Natural killer cell treated with Interleukin-12 subunit alpha and Interleukin-12 subunit beta and Interleukin-15 and Interleukin-18, amount 100 ng/mL, for 72 hours (primary cell): ENCODE data around the gene FMNL3. TPM values are rescaled to one million over a fixed set of nuclear protein-coding genes. Genes with fewer than 3 reads are reported as not detected.

Source experiments
- ATAC-seq, 2 donors: fragments of 150-1000 bp; cut with Tn5 transposase in 1 of 2; sonication (Bioruptor Pico), chemical (Tn5 transposase) in 1 of 2; 2 replicates each; pipeline ENCODE4 v1.10.0; 2021
- DNase-seq: peaks from one replicate; pipeline ENCODE4 v3.0.0; 2022; ENCODE audit warnings: low spot score
- H3K27ac Mint-ChIP-seq, 2 donors: 1 replicate in 1 of 2; 2 replicates in 1 of 2; pipeline ENCODE4 v1.8.0; 2022; ENCODE audit warnings: mixed read lengths in 2 of 2, mild to moderate bottlenecking in 1 of 2, moderate library complexity in 1 of 2
- H3K27me3 Mint-ChIP-seq, 2 donors: 1 replicate in 1 of 2; 2 replicates in 1 of 2; pipeline ENCODE4 v1.8.0; 2022; ENCODE audit warnings: mixed read lengths in 2 of 2
- H3K36me3 Mint-ChIP-seq: one replicate; pipeline ENCODE4 v1.8.0; 2022; ENCODE audit warnings: mixed read lengths
- H3K4me1 Mint-ChIP-seq, 2 donors: 1 replicate in 1 of 2; 2 replicates in 1 of 2; pipeline ENCODE4 v1.8.0; 2022; ENCODE audit warnings: low read depth in 2 of 2, mixed read lengths in 2 of 2, mild to moderate bottlenecking in 1 of 2
- H3K4me3 Mint-ChIP-seq: one replicate; pipeline ENCODE4 v1.8.0; 2022; ENCODE audit warnings: mixed read lengths
- H3K9me3 Mint-ChIP-seq: 2 replicates; pipeline ENCODE4 v1.8.0; 2022; ENCODE audit warnings: mixed read lengths
- total RNA-seq, 2 donors: library from RNA; stranded (reverse); gene quantifications; one replicate each; pipeline ENCODE4 v1.2.3, GENCODE V29; 2022

The FMNL3 gene
- total RNA-seq, 2 donors from 2014 or later, result 86.9 to 123 TPM

DNA sequence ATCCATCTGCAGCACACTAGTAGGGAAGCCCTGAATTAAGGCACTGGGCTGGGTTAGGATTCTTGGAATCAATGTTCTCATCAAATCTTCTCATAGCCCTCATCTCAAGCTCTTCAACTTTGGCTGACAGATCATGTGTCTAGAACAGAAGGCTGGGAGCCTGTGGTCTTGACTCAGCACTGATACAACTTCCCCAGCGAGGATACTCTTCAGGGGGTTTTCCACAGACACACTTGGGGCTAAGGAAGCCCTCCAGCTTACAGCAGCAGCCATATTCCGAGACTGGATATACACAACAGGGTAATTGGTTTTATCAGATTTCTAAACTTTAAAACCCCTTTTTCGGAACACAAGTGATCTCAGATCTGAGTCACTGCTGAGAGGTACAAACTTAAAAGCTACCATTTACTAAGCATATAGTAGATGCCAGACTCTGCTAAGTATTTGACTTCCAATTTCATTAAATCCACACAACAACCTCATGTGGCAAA lies 3.5 kb downstream of the FMNL3 start:
- Mint-ChIP-seq H3K4me3 (peak overlapping the region; percentile 95), H3K36me3 (no peaks in the 10 kb centered on the region), H3K9me3 (no peaks in the 10 kb centered on the region), H3K27me3 (no peaks in the 10 kb centered on the region), H3K27ac (peak overlapping the region; percentile 91 to 95), H3K4me1 (peaks cover 60 to 66% of the 10 kb centered on the region in 2 donors)
- ATAC-seq (peak; percentile 52 to 64), DNase-seq (peak; percentile 86)

DNA sequence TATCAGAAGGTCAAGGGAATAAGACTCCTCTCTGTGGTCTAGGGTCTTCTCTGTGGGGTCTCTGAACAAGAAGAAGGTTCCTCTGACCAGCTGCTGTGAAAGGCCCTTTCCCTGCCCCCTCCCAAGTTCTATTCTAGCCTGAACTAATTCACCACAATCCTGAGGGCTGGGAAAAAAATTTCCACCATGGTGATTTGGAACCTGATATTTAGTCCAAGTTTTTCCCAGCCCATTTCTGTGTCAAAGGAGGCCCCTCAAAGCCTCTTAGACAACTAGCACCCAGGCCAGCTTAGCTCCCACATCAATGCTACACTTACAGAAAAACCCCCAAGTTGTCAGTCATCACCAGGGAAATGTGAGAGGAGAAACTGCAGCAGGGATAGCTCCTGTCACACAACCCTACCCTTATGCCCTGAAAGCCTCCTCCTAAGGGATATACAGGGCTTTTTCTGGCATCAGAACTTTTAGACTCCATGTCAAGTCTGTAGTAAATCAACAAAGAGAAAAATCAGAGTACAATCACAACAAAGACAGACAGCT lies 4.5 kb downstream of the FMNL3 start:
- Mint-ChIP-seq H3K4me1 (peaks cover 66 to 74% of the 10 kb centered on the region in 2 donors), H3K4me3 (peak overlapping the region; percentile 95), H3K36me3 (no peaks in the 10 kb centered on the region), H3K27me3 (no peaks in the 10 kb centered on the region), H3K27ac (peak overlapping the region; percentile 91 to 95), H3K9me3 (no peaks in the 10 kb centered on the region)
- no peak for ATAC-seq
- DNase-seq, result no peak

- DNase-seq (no peak), ATAC-seq (no peak)
- H3K27ac Mint-ChIP-seq, result peak overlapping the region; percentile 91 to 95
- H3K4me1 Mint-ChIP-seq, result peaks cover 67 to 74% of the 10 kb centered on the region in 2 donors
- no peaks in the 10 kb centered on the region for H3K9me3 Mint-ChIP-seq
- no peaks in the 10 kb centered on the region for H3K27me3 Mint-ChIP-seq
- peak overlapping the region; percentile 5 for H3K4me3 Mint-ChIP-seq
- no peaks in the 10 kb centered on the region for H3K36me3 Mint-ChIP-seq
Observed at GRCh38 chr12:49702009-49702408, 5.2 kb downstream of the FMNL3 start.

GRCh38 chr12:49698619-49699545 lies 8.3 kb downstream of the FMNL3 start:
- no peaks in the 10 kb centered on the region for H3K9me3 Mint-ChIP-seq
- H3K36me3 Mint-ChIP-seq, result no peaks in the 10 kb centered on the region
- ATAC-seq (peak; percentile 88 to 91), DNase-seq (peak; percentile 83)
- peak overlapping the region; percentile 88 to 98 for H3K27ac Mint-ChIP-seq
- peaks cover 56 to 57% of the 10 kb centered on the region in 2 donors for H3K4me1 Mint-ChIP-seq
- H3K27me3 Mint-ChIP-seq, result no peaks in the 10 kb centered on the region
- H3K4me3 Mint-ChIP-seq, result peak overlapping the region; percentile 83

DNA sequence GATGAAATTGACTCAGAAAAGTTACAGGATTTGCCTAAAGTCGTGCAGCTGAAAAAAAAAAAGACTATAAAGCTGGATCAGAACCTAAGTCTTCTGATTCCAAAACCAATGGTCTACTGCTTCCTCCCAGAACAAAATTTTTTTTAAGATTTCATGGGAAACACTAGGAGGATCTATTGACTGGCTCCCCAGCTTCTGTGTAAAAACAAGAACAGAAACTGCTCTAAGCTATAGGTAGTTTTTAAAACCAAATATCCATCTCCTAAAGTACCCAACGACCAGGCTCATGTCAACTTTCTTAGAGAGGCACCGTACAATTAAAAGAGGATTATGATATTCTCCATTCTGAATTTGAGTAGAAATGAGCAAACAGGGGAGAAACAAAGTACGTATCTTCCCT lies 9.4 kb downstream of the FMNL3 start:
- Mint-ChIP-seq H3K9me3 (no peaks in the 10 kb centered on the region), H3K36me3 (no peaks in the 10 kb centered on the region), H3K27ac (peak overlapping the region; percentile 88 to 98), H3K4me3 (peak overlapping the region; percentile 83), H3K4me1 (peaks cover 48 to 49% of the 10 kb centered on the region in 2 donors), H3K27me3 (no peaks in the 10 kb centered on the region)
- DNase-seq, result no peak
- ATAC-seq, result no peak

DNA sequence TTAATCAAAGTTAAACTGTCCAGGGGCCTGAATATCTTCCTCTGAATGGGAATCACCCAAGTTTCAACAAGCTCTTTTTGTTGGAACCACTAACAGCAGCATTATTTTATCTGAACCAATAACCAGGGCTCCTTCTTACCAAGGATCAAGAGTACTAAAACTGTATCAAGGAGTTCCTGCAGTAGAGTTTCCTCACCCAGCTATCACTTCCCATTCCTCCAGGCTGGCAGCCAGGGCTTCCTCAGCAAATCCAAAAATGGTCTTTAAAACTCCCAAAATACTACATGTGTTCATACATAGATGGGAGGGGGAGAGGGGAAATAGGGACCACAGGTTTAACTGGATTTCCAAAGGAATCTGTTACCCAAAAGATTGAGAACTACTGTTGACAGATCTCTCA lies 10.5 kb downstream of the FMNL3 start:
- no peak for DNase-seq
- no peak for ATAC-seq
- Mint-ChIP-seq H3K4me3 (peak overlapping the region; percentile 10), H3K27ac (peak overlapping the region; percentile 39 to 98), H3K9me3 (no peaks in the 10 kb centered on the region), H3K4me1 (peaks cover 43 to 49% of the 10 kb centered on the region in 2 donors), H3K27me3 (no peaks in the 10 kb centered on the region), H3K36me3 (no peaks in the 10 kb centered on the region)

DNA sequence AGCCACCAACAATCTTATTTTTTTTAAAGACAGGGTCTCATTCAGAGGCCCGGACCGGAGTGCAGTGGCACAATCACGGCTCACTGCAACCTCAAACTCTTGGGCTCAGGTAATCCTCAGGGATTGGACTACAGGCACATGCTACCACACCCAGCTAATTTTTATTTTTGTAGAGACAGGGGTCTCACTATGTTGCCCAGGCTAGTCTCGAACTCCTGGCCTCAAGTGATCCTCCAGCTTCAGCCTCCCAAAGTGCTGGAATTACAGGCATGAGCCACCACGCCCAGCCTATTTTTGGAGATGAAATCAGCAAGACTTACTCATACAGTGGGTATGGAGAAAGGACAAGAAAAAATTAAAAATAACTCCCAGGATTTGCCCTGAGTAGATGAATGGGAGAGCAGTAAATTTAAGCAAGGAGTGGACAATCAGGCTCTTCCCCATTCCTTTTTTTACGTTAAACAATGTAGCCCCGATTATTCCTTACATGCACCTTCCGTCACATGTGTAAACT lies 13.2 kb downstream of the FMNL3 start:
- DNase-seq, result no peak
- no peak overlapping the region for H3K27ac Mint-ChIP-seq
- no peak overlapping the region for H3K4me3 Mint-ChIP-seq
- no peaks in the 10 kb centered on the region for H3K27me3 Mint-ChIP-seq
- no peaks in the 10 kb centered on the region for H3K9me3 Mint-ChIP-seq
- H3K4me1 Mint-ChIP-seq, result peaks cover 46 to 50% of the 10 kb centered on the region in 2 donors
- ATAC-seq, result no peak
- H3K36me3 Mint-ChIP-seq, result no peaks in the 10 kb centered on the region

DNA sequence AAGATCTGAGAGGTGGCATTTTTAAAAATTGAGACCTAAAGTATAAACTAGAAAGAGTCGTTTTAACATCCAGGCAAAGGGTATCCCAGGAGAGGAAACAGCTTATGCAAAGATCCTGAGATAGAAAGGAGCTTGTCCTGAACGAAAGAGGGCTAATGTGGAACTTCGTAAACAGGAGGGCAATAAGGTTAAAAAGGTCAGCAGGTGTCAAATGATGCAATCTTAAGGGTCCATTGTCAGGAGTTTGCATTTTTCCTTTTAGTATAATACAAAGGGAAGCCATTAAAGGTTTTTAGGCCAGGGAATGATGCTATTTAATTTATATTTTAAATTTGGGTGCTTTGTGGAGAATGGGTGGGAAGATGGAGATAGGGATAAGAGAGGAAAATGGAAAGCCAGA lies 14.4 kb downstream of the FMNL3 start:
- H3K36me3 Mint-ChIP-seq, result no peaks in the 10 kb centered on the region
- no peaks in the 10 kb centered on the region for H3K9me3 Mint-ChIP-seq
- DNase-seq (no peak), ATAC-seq (no peak)
- H3K27ac Mint-ChIP-seq, result no peak overlapping the region
- peaks cover 43 to 46% of the 10 kb centered on the region in 2 donors for H3K4me1 Mint-ChIP-seq
- H3K4me3 Mint-ChIP-seq, result no peak overlapping the region
- H3K27me3 Mint-ChIP-seq, result no peaks in the 10 kb centered on the region

- H3K27me3 Mint-ChIP-seq, result no peaks in the 10 kb centered on the region
- no peak for ATAC-seq
- H3K4me1 Mint-ChIP-seq, result peaks cover 43 to 48% of the 10 kb centered on the region in 2 donors
- DNase-seq, result no peak
- peak overlapping the region in 1 of 2 donors; percentile 1 for H3K27ac Mint-ChIP-seq
- no peaks in the 10 kb centered on the region for H3K36me3 Mint-ChIP-seq
- H3K4me3 Mint-ChIP-seq, result no peak overlapping the region
- no peaks in the 10 kb centered on the region for H3K9me3 Mint-ChIP-seq
Observed at GRCh38 chr12:49689785-49690184, 17.4 kb downstream of the FMNL3 start.

- Mint-ChIP-seq H3K4me1 (peaks cover 48 to 54% of the 10 kb centered on the region in 2 donors), H3K9me3 (no peaks in the 10 kb centered on the region), H3K27me3 (no peaks in the 10 kb centered on the region), H3K27ac (peak overlapping the region in 1 of 2 donors; percentile 1), H3K4me3 (no peak overlapping the region), H3K36me3 (no peaks in the 10 kb centered on the region)
- ATAC-seq (no peak), DNase-seq (no peak)
Observed at GRCh38 chr12:49689237-49689636, 18.0 kb downstream of the FMNL3 start.

DNA sequence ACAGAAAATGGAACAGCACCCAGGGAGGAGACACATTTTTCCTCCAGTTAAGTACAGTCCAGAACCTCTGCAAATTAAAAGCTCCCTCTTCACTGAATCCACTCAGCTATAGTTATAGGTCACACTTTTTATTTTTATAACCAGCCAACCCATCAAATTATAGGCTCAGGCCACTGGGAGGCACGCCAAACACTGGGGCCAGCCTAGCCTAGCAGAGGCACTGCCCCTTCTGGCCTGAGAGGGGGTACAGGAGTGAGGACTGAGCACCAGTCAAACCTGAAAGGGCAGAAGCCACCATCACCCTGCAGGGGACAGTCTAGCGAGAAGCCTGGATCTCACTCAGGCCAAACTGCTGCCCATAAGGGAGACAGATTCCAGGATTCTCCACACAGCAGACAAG lies 19.3 kb downstream of the FMNL3 start:
- no peaks in the 10 kb centered on the region for H3K36me3 Mint-ChIP-seq
- peak overlapping the region; percentile 23 to 64 for H3K27ac Mint-ChIP-seq
- no peak overlapping the region for H3K4me3 Mint-ChIP-seq
- H3K27me3 Mint-ChIP-seq, result no peaks in the 10 kb centered on the region
- no peak for ATAC-seq
- peaks cover 61 to 64% of the 10 kb centered on the region in 2 donors for H3K4me1 Mint-ChIP-seq
- H3K9me3 Mint-ChIP-seq, result no peaks in the 10 kb centered on the region
- DNase-seq, result no peak

- Mint-ChIP-seq H3K27me3 (no peaks in the 10 kb centered on the region), H3K4me3 (peak overlapping the region; percentile 36), H3K4me1 (peaks cover 56 to 59% of the 10 kb centered on the region in 2 donors), H3K36me3 (no peaks in the 10 kb centered on the region), H3K27ac (peak overlapping the region; percentile 45 to 77), H3K9me3 (no peaks in the 10 kb centered on the region)
- DNase-seq (no peak), ATAC-seq (no peak)
Observed at GRCh38 chr12:49684310-49684854, 22.8 kb downstream of the FMNL3 start.

DNA sequence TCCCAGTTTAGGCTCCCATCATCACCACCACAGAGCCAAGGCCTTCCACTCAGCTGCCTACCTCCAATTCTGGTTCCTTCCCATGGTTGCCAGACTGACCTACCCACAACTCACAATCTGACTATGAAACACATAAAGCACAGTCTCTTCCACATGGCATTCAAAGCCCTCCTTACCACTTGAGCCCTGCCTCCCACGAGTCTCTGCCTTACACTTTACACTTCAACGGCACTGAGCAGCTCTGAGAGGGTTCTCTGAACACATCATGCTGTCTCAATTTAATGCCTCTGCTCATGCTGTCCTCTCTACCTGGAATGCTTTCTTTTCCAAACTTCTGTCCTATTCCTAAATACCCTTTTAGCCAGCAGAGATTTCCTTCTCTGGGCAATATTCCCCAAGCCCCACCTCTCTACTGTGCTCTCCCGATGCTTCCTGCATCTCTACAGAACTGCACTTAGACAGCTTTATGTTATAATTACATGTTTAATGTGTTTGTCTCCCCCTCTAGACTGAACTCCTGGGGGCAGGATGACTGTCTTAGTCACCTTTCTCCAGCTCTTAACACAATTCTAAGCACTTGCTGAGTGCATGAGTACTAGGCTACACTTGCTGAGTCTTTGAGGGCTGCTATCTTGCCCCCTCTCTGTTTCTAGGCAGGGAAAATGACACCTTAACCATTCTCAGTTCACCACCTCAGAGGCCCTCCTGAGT lies 23.5 kb downstream of the FMNL3 start:
- H3K27me3 Mint-ChIP-seq, result no peaks in the 10 kb centered on the region
- H3K36me3 Mint-ChIP-seq, result no peaks in the 10 kb centered on the region
- ATAC-seq (peak; percentile 78 to 85), DNase-seq (no peak)
- no peaks in the 10 kb centered on the region for H3K9me3 Mint-ChIP-seq
- H3K4me3 Mint-ChIP-seq, result peak overlapping the region; percentile 36
- peak overlapping the region; percentile 45 to 77 for H3K27ac Mint-ChIP-seq
- H3K4me1 Mint-ChIP-seq, result peaks cover 56 to 58% of the 10 kb centered on the region in 2 donors
